ENCODE results near the gene RASGEF1B. TPM values are rescaled to one million over a fixed set of nuclear protein-coding genes. Genes with fewer than 3 reads are reported as not detected.

RASGEF1B gene
- total RNA-seq, 1 donor from 2014 or later: 0.77 TPM

- Histone ChIP-seq H2AFZ (ENCODE audit: low read depth, low read length) (no peak overlapping the region), H4K20me1 (ENCODE audit: insufficient read depth, low read length) (no peaks in the 10 kb centered on the region), H3K4me3 (ENCODE audit: insufficient read depth, low read depth, low read length) (no peak overlapping the region), H3K27ac (ENCODE audit: low read depth, low read length) (no peak overlapping the region), H3K4me2 (ENCODE audit: low read length) (no peak overlapping the region), H3K9ac (ENCODE audit: low read length) (no peak overlapping the region), H3K36me3 (ENCODE audit: insufficient read depth, low read length) (no peaks in the 10 kb centered on the region), H3K27me3 (ENCODE audit: insufficient read depth, low read length) (no peaks in the 10 kb centered on the region), H3K79me2 (ENCODE audit: insufficient read depth, low read length) (no peaks in the 10 kb centered on the region), H3K4me1 (ENCODE audit: insufficient read depth, low read length) (no peaks in the 10 kb centered on the region), H3K9me3 (ENCODE audit: insufficient read depth, low read depth, low read length) (peaks cover 2% of the 10 kb centered on the region)
- FAIRE-seq: no peak
- Mint-ChIP-seq H3K4me1 (ENCODE audit: low read depth, unreplicated experiment) (no peaks in the 10 kb centered on the region), H3K4me3 (ENCODE audit: unreplicated experiment) (no peak overlapping the region), H3K9me3 (ENCODE audit: unreplicated experiment) (peaks cover 4% of the 10 kb centered on the region), H3K27ac (ENCODE audit: unreplicated experiment) (no peak overlapping the region), H3K36me3 (ENCODE audit: low read depth, unreplicated experiment) (no peaks in the 10 kb centered on the region), H3K27me3 (ENCODE audit: low read depth, unreplicated experiment) (no peaks in the 10 kb centered on the region)
- DNase-seq (ENCODE audit: low read depth): no peak
- no peak for TF ChIP-seq EZH2 (IDR thresholded peaks at IDR 0.05; ENCODE audit: insufficient read depth, low read length)
Observed at GRCh38 chr4:81378386-81378785, 93.3 kb downstream of the RASGEF1B start.

DNA sequence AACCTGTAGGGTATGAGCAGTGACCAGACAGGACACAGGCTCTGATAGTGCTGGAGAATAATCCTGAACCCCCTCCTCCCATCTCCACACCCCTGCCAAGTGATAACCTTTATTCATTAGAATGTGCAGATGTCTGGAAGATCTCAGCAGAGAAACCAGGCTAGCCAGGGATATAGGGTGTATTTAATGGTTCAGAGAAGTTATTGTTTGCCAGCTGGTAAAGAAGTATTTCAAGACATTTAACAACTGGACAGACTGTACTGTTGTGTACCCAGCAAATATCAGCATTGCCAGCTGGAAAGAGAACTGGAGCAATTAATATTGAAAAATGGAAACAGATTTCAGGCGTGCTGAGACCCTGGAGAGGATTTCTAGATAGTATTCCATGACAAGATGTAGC is 94.5 kb downstream of the RASGEF1B start:
- H3K4me2 ChIP-seq (ENCODE audit: low read length): no peak overlapping the region
- Mint-ChIP-seq H3K4me1 (ENCODE audit: low read depth, unreplicated experiment) (no peaks in the 10 kb centered on the region), H3K27ac (ENCODE audit: unreplicated experiment) (no peak overlapping the region), H3K4me3 (ENCODE audit: unreplicated experiment) (no peak overlapping the region), H3K27me3 (ENCODE audit: low read depth, unreplicated experiment) (no peaks in the 10 kb centered on the region), H3K9me3 (ENCODE audit: unreplicated experiment) (no peaks in the 10 kb centered on the region), H3K36me3 (ENCODE audit: low read depth, unreplicated experiment) (no peaks in the 10 kb centered on the region)
- H3K9ac ChIP-seq (ENCODE audit: low read length): no peak overlapping the region
- DNase-seq (ENCODE audit: low read depth) (no peak), FAIRE-seq (no peak)
- H4K20me1 ChIP-seq (ENCODE audit: insufficient read depth, low read length): no peaks in the 10 kb centered on the region
- no peak overlapping the region for H3K4me3 ChIP-seq (ENCODE audit: insufficient read depth, low read depth, low read length)
- H3K27ac ChIP-seq (ENCODE audit: low read depth, low read length): no peak overlapping the region
- H3K27me3 ChIP-seq (ENCODE audit: insufficient read depth, low read length): no peaks in the 10 kb centered on the region
- H3K4me1 ChIP-seq (ENCODE audit: insufficient read depth, low read length): no peaks in the 10 kb centered on the region
- no peaks in the 10 kb centered on the region for H3K36me3 ChIP-seq (ENCODE audit: insufficient read depth, low read length)
- H3K79me2 ChIP-seq (ENCODE audit: insufficient read depth, low read length): no peaks in the 10 kb centered on the region
- TF ChIP-seq CTCF (IDR thresholded peaks at IDR 0.05; ENCODE audit: insufficient read depth, low read depth, low read length) (no peak), EZH2 (IDR thresholded peaks at IDR 0.05; ENCODE audit: insufficient read depth, low read length) (no peak)
- no peak overlapping the region for H2AFZ ChIP-seq (ENCODE audit: low read depth, low read length)
- peaks cover 2% of the 10 kb centered on the region for H3K9me3 ChIP-seq (ENCODE audit: insufficient read depth, low read depth, low read length)

- H3K27me3 ChIP-seq (ENCODE audit: insufficient read depth, low read length): no peaks in the 10 kb centered on the region
- no peaks in the 10 kb centered on the region for H3K36me3 ChIP-seq (ENCODE audit: insufficient read depth, low read length)
- H3K79me2 ChIP-seq (ENCODE audit: insufficient read depth, low read length): no peaks in the 10 kb centered on the region
- peaks cover 2% of the 10 kb centered on the region for H3K9me3 ChIP-seq (ENCODE audit: insufficient read depth, low read depth, low read length)
- no peak overlapping the region for H2AFZ ChIP-seq (ENCODE audit: low read depth, low read length)
- no peaks in the 10 kb centered on the region for H3K27me3 Mint-ChIP-seq (ENCODE audit: low read depth, unreplicated experiment)
- H3K9ac ChIP-seq (ENCODE audit: low read length): no peak overlapping the region
- H3K27ac ChIP-seq (ENCODE audit: low read depth, low read length): no peak overlapping the region
- no peak overlapping the region for H3K4me3 Mint-ChIP-seq (ENCODE audit: unreplicated experiment)
- no peaks in the 10 kb centered on the region for H3K9me3 Mint-ChIP-seq (ENCODE audit: unreplicated experiment)
- TF ChIP-seq CTCF (IDR thresholded peaks at IDR 0.05; ENCODE audit: insufficient read depth, low read depth, low read length) (no peak), EZH2 (IDR thresholded peaks at IDR 0.05; ENCODE audit: insufficient read depth, low read length) (no peak)
- H3K27ac Mint-ChIP-seq (ENCODE audit: unreplicated experiment): no peak overlapping the region
- no peak for FAIRE-seq
- H3K4me1 ChIP-seq (ENCODE audit: insufficient read depth, low read length): no peaks in the 10 kb centered on the region
- DNase-seq (ENCODE audit: low read depth): no peak
- H4K20me1 ChIP-seq (ENCODE audit: insufficient read depth, low read length): no peaks in the 10 kb centered on the region
- H3K4me1 Mint-ChIP-seq (ENCODE audit: low read depth, unreplicated experiment): no peaks in the 10 kb centered on the region
- H3K4me3 ChIP-seq (ENCODE audit: insufficient read depth, low read depth, low read length): no peak overlapping the region
- no peak overlapping the region for H3K4me2 ChIP-seq (ENCODE audit: low read length)
- no peaks in the 10 kb centered on the region for H3K36me3 Mint-ChIP-seq (ENCODE audit: low read depth, unreplicated experiment)
Observed at GRCh38 chr4:81376720-81377119, 95.0 kb downstream of the RASGEF1B start.
